NCI-H128 (cell line): ENCODE results near the gene SLC12A3.
"Not testable (repeated sequence)": the region's sequence is repeated elsewhere in the genome, so short reads cannot be mapped to it uniquely, and the experiment has no call there.

Source experiments
- DNase-seq: peaks from one replicate; lab custom pipeline; 2025; ENCODE audit not compliant: unreplicated experiment; lab: John Stamatoyannopoulos, UW

The SLC12A3 gene

DNA sequence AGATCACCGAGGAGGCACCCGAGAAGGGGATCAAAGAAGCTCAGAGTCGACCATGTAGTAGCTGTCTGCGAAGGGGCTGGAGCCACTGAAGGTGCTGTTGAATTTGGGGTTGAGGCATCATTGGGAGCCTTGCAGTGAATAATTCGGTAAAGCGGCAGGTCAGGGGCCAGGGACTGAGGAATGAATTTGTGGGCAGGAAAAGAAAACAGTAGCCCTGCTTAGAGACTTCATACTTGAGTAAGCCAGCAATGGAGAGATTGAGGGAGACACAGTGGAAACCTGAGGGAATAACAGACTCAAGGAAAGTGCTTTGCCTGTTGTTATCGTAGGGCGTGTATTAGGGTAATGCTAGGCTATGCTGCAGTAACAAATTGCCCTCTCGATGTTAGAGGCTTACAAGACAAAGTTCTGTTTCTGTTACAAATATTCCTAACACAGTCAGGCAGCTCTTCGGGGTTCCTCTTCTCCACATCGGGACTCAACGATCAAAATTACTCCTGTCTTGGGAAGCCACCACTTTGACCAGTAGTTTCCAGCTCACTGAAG is 53.5 kb downstream of the SLC12A3 start:
- no peak for DNase-seq

DNA sequence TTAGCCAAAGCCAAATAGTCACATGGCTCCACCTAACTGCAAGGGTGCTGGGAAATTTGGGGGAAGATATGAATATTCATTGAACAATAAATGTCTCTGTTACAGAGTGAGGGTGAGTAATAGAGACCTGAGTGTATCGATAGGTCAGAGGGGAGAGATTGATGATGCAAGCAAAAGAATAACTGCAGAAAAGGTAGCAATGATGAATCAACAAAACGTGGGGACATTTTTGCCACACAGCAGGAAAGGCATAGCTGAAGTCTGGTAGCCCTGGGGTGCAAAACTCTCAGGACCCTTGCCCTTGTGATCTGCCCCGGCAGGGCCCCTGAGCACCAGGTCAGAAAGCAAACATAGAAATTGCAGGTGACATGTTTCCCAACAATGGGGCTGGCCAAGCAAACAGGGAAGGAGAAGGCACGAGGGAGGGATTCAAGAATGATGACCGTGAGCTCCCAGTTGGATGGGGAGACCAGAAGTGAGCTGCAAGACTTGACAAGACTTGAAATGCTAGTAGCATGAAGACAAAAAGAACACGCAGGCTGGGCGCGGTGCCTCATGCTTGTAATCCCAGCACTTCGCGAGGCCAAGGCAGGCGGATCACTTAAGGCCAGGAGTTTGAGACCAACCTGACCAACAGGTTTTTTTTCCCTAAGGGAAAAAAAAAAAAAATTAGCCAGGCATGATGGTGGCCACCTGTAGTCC is 54.2 kb downstream of the SLC12A3 start:
- DNase-seq: no peak

DNA sequence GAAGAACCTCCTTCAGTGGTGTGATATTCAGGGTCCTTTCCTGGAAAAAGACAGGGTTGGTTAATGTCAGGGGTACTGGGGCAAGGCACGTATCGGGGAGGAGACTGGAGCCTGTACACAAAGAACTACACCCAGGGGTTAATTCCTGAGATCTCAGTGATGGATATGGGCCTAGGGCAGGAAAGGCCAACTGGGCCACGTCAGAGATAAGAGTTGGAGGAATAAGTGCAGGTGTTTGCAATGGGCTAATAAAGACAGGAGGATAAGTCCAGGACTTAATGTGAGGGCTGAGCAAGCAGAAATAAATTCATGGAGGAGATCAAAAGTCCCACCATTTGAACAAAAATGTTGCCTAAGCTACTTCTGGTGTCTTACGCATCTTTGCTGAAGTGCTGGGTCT is 56.6 kb downstream of the SLC12A3 start:
- no peak for DNase-seq

DNA sequence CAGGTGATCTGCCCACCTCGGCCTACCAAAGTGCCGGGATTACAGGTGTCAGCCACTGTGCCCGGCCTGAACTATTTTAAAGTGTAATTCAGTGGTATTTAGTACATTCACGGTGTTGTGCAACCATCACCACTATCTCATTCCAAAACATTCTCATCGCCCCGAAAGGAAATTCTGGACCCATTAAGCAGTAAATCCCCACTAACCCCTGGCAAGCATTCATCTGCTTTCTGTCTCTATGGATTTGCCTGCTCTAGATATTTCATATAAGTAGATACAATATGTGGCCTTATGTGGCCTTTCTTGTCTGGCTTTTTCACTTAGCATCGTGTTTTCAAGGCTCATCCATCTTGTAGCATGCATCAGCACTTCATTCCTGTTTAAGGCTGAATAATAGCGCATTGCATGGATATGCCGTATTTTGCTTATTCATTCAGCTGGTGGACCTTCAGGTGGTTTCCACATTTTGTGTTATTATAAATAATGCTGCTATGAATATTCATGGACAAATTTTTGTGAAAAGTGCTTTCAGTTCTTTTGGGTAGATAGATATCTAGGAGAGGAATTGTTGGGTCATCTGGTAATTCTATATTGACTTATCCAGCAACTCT is 58.6 kb downstream of the SLC12A3 start:
- DNase-seq: no peak

DNA sequence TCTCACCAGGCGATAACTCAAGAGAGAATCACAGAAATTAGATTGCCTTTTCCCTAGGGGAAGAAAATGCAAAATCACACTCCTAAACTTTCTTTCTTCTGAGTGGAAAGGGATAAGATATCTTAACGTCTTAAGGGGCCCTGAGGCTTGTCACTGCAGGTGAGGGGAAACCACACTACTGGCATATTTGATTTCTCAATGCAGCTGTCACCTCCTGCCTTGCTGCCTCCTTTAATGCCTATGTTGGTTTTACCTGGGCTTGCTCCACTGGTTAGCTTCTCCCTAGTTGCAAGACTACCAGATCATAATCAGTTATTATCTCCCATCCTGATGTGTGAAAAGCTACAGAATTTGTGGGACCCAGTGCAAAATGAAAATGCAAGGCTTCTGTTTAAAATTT is 62.5 kb downstream of the SLC12A3 start:
- no peak for DNase-seq

DNA sequence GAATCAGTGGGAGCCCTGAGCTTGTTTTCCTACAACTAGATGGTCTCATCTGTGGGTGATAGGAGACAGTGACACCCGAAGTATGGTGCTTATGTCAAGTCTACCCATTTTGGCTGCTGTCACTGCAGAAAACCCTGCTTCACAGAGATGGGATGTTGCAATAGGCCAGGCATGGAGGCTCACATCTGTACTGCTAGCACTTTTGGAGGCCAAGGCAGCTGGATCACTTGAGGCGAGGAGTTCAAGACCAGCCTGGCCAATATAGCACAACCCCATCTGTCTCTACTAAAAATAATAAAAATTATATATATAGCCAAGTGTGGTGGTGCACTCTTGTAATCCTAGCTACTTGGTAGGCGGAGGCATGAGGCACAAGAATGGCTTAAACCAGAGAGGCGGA is 64.6 kb downstream of the SLC12A3 start:
- DNase-seq: no peak

DNA sequence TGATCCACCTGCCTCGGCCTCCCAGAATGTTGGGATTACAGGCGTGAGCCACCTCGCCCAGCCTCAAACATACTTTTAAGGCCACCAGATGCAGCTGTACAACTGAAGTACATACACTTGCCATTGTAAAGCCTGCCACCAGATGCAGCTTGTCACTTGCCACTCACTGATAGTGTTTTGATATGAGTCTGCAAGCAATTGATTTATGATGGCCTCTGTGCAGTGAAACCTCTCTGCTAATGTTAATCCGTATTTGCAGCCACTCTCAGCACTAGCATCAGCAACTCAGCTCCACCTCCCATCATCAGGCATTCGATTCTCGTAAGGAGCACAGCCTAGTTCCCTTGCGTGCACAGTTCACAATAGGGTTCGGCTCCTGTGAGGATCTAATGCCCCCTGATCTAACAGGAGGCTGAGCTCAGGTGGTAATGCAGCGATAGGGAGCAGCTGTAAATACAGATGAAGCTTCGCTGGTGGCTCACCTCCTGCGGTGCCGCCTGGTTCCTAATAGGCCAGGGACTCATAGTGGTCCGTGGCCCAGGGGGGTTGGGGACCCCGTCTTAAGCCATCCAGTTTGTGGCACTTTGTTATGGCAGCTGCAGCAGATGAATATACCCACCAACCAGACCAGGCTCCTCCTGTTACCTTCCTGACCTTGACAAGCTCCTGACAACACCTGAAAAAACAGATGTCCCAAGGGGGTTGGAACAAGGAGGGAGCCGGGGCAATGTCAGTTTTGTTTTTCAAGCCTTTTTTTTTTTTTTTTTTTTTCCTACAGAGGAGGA is 65.7 kb downstream of the SLC12A3 start:
- DNase-seq: peak; percentile 73

DNA sequence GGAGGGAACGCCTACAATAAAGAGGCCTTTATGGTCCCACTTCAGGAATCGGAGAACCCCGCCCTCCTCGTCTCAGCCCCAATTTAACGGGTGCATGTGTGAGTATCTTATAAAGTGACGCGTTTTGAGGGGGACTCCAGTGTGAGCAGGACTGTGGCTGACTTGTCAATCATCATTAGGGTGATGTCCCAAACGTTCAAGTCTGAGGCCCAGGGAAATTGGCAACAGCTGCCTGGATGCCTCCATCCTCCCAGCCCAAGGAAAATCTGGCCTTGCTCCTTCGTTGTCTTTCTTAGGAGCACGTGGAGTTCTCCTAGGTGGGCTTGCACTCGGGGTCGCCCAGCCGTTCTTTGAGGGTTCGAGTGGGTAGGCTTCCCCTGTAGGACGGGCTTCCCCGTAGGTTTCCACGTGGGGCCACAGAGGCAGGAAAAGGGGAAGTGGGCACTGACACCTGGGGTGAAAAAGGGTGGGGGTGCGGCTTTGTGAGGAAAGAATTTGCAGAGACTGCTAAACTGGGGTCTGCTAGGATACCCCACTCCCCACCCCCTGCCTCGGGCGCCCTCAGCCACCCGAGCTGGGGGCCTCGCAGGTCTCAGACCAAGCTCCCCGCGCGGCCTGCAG is 66.4 kb downstream of the SLC12A3 start:
- DNase-seq: no peak

DNA sequence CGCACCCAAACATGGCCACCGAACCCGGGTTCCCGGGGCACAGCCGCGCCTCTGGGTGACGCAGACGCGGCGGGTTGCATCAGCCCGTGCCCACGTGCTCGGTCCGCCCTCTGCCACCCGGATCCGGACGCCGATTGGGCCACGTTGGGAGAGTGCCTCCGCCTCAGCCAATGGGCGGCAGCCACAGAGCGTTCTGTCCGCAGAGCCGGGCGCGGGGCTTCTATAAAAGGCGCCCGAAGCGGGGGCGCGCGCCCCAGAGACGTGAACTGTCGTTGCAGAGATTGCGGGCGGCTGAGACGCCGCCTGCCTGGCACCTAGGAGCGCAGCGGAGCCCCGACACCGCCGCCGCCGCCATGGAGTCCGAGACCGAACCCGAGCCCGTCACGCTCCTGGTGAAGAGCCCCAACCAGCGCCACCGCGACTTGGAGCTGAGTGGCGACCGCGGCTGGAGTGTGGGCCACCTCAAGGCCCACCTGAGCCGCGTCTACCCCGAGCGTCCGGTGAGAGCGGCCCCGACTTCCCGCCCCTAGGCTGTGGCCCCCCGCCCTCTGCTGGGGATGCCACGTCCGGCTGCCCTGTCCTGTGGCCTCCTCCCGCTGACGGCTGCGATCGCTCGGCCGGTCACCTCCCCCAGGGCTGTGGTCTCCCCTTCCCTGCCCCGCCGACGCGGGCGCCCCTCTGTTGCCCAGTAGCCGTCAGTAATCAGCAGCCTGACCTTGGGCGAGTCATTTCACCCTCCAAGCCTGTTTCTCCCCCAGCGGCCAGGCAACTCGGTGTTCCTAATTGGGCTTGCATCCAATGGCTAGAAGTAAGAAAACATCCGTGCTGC is 67.1 kb downstream of the SLC12A3 start, which contains the start of gene HERPUD1:
Gene HERPUD1, plus strand, starts transcription at position 251 of the 829 bp plus-strand sequence. Its CDS starts 103 bp downstream, at position 354.
- peak; percentile 88 for DNase-seq

DNA sequence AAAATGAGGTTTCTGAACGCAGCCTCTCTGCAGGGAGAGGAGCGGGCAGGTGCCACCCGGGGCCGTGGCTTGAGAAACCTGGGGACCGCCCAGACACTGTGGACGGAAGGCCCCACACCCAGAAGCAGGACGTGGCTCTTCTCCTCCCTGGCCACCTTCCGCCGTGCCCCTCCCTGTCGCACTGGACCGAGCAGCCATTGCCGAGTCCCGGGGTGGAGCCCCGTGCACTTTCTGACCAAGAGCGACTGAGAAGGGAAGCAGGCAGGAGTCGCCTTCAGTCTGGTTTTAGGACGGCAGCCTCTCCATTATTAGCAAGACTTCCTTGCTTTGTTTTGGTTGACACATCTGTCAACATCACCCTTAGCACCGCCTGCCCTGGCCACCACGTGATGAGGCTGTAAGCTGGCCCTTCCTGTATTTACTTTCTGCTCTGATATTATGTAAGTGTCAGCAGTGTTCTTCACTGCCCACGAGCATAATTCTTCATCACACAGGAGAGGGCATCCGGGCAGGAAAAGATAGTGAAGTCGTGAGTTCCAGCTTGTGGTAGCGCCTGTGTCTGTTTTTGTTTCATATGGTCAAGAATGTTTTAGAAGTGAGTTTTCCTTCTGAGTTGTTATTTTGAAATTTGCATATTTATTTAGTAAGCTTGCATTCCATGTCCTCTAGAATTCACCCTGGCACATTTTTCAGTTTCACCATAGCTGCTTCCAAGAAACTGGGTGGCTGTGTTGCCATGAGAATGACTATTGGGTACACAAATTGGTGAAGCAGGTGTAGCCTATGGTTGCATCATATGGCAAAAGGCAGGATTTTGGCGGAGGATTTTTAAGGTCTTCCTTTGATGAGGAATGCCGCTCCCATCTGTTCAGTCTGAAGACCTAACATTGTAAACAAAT is 68.0 kb downstream of the SLC12A3 start:
- no peak for DNase-seq

DNA sequence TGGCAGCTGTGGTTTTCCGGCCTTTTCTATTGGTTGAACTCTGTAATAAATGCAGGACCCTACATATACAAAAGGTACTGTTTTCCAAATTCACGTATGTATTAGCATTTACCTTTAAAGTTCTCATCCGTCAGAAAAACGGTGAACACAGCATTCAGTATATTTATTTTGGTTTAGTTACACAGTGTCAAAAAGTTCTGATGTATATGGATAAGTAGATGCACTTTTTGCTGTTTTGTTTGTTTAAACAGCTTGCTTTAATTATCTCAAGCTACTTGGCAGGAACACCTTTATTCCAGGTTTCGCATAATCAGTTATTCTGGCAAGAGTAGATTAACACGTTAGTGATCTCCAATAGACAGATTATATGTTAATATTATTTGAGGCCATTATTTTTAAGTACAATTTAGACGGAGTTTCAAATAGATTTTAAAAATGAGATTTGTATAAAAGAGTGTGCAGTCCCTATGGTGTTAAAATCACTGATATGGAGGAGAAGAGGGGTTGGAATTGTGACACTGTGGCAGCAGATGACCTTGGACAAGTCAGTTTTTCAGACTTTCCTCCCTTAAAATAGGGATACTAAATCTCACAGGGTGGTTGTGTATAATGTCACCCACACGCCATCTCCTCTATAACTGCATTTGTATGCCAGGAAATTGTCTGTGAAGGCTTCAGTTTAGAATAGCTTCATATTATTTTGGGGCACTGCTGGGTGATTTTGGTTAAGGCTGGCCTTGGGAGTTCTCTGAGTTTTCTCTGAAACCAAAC is 69.0 kb downstream of the SLC12A3 start:
- DNase-seq: no peak

DNA sequence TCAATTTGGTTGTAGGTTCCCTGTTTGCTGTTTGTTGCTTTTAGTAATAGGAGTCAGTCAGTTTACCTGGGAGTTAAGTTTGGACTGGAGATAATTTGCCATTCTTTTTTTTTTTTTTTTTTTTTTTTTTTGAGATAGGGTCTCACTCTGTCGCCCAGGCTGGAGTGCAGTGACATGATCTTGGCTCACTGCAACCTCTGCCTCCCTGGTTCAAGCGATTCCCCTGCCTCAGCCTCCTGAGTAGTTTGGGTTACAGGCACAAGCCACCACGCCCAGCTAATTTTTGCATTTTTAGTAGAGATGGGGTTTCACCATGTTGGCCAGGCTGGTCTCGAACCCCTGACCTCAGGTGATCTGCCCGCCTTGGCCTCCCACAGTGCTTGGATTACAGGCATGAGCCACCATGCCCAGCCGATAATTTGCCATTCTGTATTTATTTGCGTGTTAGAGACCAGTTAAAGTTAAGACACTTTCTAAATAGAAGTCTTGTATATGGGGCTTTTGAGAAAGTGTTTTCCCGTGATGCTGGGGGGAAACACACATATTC is 69.7 kb downstream of the SLC12A3 start:
- not testable (repeated sequence) for DNase-seq

DNA sequence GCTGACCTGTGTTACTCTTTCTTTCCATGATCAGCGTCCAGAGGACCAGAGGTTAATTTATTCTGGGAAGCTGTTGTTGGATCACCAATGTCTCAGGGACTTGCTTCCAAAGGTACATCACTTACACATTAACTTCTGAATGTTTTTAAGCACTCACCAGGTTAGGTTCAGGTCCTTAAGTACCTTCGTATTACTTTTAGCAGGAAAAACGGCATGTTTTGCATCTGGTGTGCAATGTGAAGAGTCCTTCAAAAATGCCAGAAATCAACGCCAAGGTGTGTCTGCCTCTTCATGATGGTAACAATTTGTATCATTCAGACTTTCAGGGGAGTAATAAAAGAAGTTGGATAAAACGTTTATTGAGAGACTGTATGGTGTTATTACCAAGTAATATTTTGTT is 70.2 kb downstream of the SLC12A3 start:
- DNase-seq: no peak

DNA sequence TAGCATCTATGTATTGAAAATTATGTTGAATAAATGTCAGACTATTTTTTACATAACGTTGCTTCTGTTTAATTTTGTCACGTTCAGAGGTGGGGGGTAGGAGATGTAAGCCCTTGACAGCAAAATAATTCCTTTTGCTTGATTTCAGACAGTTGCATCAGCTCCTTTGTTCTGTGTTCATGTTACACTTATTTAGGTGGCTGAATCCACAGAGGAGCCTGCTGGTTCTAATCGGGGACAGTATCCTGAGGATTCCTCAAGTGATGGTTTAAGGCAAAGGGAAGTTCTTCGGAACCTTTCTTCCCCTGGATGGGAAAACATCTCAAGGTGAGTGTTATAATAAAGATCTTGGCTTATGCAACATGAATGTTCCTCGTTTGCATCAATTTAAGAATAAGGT is 71.5 kb downstream of the SLC12A3 start:
- DNase-seq: no peak

DNA sequence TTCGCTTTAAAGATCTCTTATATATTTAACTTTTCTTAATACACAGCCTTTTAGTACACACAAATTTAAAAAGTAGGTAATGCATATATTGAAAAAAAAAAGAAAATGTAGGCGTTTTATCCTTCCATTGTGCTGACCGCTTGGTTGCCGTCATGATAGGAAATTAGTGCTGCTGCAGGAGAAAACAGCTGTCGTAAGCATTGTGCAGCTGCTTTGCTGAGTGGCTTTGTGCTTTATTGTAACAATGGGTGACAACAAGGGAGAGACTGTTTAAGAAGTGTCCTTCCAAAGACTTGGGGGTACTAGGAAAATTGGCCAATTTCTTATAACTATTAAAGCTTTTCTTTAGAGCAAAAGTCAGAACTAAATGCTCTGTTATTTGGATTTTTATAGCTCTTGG is 71.9 kb downstream of the SLC12A3 start:
- DNase-seq: no peak

DNA sequence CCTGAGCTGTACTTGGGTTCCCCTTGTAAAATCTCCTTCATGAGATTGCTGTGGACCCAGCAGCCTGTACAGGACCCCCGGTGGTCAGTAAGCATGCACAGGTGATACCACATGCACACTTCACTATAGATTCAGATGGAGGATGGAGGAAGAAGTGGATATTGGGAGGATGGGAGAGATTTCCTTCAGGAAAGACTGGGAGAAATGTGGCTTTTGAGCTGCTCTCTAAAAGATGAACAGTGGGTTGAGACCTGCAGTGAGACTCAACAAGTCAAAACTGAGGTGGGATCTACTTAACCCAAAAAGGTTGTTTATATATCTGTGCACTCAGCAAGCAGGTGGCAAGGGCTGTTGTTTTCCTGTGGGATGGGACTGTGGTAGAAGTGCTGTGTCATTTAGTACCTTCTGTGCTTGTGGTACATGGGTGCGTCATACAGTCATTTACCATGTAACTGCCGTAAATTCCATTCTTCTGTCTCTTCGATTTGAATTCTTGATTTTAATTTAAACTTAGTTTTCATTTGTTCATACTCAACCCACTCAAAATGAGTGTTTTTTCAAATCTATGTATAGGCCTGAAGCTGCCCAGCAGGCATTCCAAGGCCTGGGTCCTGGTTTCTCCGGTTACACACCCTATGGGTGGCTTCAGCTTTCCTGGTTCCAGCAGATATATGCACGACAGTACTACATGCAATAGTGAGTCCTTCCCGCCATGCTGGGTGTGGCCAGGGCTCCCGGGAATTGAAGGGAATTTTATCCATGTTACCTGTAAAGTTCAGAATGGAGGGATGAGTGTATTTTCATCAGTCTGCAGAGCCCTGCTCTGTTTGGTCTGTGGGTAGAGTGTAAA is 73.9 kb downstream of the SLC12A3 start:
- DNase-seq: no peak

DNA sequence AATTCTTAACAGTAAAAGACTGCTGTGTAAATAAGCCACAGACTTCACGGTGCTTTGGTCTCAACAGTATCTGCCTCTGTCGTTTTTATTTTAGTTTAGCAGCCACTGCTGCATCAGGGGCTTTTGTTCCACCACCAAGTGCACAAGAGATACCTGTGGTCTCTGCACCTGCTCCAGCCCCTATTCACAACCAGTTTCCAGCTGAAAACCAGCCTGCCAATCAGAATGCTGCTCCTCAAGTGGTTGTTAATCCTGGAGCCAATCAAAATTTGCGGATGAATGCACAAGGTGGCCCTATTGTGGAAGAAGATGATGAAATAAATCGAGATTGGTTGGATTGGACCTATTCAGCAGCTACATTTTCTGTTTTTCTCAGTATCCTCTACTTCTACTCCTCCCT is 74.8 kb downstream of the SLC12A3 start:
- DNase-seq: peak; percentile 39
